ENCODE results near the gene AK2.

The AK2 gene

DNA sequence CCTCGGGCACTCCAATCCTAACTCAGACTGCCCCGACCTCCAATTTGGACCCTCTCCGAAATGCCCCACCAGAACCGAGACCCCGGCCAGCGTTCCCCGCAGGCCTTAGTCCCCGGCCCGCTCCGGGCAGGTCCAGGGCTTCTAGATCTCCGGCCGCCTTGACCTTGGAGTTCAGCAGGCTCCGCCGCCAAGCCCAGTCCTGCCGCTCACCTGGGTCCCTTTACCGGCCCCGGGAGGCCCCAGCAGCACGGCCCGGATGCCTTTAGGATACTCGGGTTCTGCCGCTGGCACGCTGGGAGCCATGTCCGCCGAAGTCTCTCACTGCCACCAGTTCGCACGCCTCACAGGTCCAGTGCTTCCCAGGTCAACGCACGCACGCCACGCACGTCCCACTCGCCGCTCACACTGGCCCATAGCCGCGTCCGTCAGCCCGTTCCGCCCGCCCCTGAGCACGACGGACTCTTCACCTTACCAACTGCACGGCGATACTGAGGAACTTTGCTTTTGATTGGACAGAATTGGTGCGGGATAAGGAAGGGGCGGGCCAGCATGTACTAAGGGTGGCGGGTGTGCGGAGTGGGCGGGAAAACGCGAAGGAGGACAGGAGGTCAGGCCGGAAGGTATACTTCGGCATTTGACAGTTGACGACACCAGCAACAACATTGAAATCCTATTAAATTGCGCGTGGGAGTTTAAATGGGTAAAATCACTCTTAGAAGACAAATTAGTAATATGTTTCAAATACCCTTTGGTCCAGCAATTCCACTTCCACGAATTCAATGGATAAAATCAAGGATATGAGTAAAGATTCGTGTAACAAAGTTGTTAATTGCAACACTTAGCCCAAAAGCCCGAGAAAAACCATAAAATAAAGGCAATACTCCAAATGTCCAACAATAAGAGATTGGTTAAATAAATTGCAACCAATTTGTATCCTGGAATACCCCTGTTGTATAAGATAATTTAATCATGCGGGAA is at the start of gene AK2:
Gene AK2, minus strand, starts transcription at position 358 of the 978 bp plus-strand sequence. Its CDS starts 55 bp downstream, at position 303.
- peak within 1 kb of the TSS; percentile 94 for H3K27ac ChIP-seq
- TF ChIP-seq ZFX (IDR thresholded peaks at IDR 0.05), result peak; percentile 85
- TF ChIP-seq, protein P1, sequence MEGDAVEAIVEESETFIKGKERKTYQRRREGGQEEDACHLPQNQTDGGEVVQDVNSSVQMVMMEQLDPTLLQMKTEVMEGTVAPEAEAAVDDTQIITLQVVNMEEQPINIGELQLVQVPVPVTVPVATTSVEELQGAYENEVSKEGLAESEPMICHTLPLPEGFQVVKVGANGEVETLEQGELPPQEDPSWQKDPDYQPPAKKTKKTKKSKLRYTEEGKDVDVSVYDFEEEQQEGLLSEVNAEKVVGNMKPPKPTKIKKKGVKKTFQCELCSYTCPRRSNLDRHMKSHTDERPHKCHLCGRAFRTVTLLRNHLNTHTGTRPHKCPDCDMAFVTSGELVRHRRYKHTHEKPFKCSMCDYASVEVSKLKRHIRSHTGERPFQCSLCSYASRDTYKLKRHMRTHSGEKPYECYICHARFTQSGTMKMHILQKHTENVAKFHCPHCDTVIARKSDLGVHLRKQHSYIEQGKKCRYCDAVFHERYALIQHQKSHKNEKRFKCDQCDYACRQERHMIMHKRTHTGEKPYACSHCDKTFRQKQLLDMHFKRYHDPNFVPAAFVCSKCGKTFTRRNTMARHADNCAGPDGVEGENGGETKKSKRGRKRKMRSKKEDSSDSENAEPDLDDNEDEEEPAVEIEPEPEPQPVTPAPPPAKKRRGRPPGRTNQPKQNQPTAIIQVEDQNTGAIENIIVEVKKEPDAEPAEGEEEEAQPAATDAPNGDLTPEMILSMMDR (conservative IDR thresholded peaks at IDR 0.05), result no peak

DNA sequence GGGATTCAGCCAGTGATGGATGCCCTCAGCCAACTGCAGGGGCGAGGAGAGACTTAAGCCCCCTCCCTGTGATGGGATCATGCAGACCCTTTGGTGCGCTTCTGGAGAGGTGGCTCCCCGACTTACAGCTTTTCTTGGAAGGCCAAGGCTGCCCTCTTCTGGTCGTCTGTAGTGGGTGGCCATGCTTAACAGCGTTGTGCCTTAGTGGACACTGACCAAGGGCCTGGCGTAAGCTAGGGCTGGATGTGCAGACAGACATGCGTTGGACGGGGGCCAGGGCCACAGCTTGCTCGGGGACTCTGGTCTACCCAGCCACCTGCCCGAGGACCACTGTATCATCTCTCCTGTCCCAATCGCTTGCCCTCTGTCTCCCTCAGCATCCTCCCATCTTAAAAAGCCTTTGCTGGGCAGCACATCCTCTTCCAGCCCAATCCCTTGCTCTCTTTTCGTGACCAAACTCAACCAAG is 49.7 kb upstream of the AK2 start:
- H3K27ac ChIP-seq, result no peak overlapping the region
- TF ChIP-seq, protein P1 (conservative IDR thresholded peaks at IDR 0.05), result peak; percentile 90
- no peak for TF ChIP-seq ZFX (IDR thresholded peaks at IDR 0.05)

DNA sequence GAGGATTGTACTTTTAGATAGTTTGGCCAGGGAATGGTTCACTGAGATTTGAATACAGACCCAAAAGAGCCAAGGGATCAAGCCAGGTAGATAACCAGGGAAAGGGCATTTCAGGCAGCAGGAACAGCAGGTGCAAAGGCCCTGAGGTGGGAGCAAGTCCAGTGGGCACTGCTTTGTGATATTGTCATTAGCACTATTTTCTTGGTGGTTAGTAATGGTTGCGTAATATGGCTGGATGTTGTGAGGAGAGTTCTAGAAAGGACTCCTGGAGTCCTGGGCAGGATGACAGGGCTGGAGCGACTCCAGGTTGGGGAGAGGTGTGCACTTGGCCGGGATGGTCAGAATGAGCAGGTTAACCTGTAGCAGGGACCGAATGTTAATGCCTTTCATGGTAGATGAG is 48.6 kb upstream of the AK2 start:
- TF ChIP-seq, protein P1 (conservative IDR thresholded peaks at IDR 0.05), result no peak
- no peak for TF ChIP-seq ZFX (IDR thresholded peaks at IDR 0.05)

DNA sequence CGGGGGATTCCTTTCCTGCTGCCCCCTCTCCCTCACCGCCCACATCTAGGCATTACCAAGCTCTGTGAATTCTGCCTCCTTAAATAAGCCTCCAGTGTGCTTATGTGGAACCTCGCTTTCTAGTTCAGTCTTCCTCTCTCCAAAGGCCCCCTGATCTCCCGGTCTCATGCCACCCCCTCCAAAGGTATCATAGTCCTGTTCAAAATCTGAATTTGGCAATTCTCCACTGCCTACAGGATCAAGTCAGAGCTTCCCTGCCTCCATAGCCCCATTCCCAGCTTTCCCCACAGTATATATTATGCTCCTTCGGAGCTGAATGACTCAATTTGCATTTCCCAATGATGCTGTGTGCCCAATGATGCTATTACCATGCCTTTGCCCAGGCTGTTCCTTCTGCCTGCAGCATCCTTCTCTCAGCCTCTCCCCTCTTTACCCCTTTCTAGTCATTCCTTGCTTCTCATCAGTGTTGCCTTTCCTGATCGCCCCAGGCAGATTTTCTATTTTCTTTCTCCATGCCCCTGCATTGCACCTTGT is 46.0 kb upstream of the AK2 start:
- TF ChIP-seq, protein P1 (conservative IDR thresholded peaks at IDR 0.05), result no peak
- no peak for TF ChIP-seq ZFX (IDR thresholded peaks at IDR 0.05)

More for the DNA sequence above, 48.6 kb upstream of the AK2 start:
- no peak overlapping the region for H3K27ac ChIP-seq

DNA sequence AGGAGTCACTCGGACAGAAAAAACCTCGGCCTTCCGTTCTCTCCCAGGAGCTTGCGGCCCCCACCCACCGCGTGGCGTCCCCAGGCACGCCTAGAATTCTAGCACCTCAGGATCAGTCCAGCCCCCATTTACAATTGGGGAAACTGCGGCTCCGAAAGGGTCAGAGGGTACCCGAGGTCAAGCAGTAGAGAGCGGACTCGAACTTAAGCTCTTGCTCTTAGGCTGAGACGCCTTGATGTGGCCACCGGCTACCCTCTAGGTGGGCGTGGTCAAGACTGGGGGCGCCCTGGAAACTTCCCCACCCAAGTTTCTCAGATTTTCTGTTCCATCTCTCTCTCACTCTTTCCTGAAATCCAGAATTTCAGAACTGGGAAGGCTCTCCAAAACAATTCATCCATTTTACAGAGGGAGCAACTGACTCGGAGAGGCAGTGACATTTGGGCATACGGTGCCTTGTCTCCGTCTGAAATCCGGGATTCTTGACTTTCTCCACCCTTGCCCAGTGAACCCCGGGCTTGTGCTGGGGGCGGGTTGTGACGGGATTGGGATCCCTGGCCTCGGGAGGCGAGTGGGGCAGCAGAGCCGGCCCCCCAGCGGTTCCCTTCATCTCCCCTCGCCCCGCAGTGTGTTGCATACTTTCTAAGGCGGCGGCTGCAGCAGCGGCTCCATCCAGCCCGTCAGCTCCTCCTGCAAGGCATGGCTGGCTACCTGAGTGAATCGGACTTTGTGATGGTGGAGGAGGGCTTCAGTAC is 45.0 kb upstream of the AK2 start:
- peak overlapping the region; percentile 23; the same call in 1 of the 2 replicates for H3K27ac ChIP-seq

More for the DNA sequence above, 46.0 kb upstream of the AK2 start:
- H3K27ac ChIP-seq, result no peak overlapping the region

DNA sequence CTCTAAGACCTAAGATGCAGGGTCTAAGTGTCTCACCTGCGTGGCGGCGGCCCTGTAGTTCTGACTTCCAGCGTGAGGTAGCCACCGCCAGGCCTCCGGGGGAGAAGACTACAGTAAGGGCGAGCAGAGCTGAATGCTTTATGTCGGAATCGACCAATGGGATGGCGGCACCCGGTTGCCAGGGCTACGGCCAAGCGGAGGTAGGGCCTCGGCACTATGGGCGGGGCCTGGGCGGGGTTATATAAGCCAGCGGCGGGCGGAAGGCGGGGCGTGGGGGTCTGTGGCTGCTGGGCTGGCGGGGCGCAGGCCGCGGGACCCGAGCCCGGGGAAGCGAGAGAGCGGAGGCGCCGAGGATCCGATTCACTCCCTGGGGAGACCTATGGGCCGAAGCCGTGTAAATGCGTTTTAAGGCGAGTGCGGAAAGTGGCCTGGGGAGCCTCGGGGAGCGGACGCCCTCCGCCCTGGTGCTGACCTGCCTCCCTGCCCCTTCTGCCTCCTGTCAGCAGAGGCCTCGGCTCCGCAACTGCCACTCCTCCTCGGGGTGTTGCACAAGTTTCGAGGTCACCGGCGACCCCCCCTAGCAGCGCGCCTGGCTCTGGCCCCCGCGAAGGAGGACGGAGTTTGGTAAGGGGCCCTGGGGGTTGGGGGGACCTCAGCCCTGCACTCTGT is 44.3 kb upstream of the AK2 start, which contains the start of gene AZIN2:
Gene AZIN2, plus strand, starts transcription at position 269 of the 669 bp plus-strand sequence. CDS start 1,097 bp downstream, outside the sequence.
- H3K27ac ChIP-seq, result peak within 1 kb of the TSS; percentile 23
- TF ChIP-seq ZFX (IDR thresholded peaks at IDR 0.05), result peak; percentile 24; the same call in 1 of the 2 replicates
- TF ChIP-seq, protein P1 (conservative IDR thresholded peaks at IDR 0.05), result no peak

More for the DNA sequence above, 45.0 kb upstream of the AK2 start:
- TF ChIP-seq ZFX (IDR thresholded peaks at IDR 0.05), result no peak
- TF ChIP-seq, protein P1 (conservative IDR thresholded peaks at IDR 0.05), result no peak
